HepG2 (cell line): ENCODE measurements around the gene VSIG10L2. TPM values are rescaled to one million over a fixed set of nuclear protein-coding genes. Genes with fewer than 3 reads are reported as not detected.

ENCODE experiments used
- ATAC-seq: fragments of 200-7000 bp; cut with Tn5 transposase; 3 replicates; pipeline ENCODE4 v1.9.1; 2020; ENCODE audit warnings: mild to moderate bottlenecking, moderate library complexity
- BruUV-seq: library from RNA; stranded (reverse); fragments of 400-500 nt; replicated peaks from 2 replicates; lab custom pipeline; 2021; lab: Mats Ljungman, UMichigan
- CTCF ChIA-PET: fragments of 300-600 bp; formaldehyde crosslinking; extraction: SDS; loops from one replicate; lab custom pipeline; 2021; ENCODE audit warnings: low total read pairs, inconsistent platforms, low intra/inter-chr PET ratio; lab: Yijun Ruan, JAX
- POLR2A ChIA-PET: fragments of 350-600 bp; sonication (Branson Sonifier 250); formaldehyde crosslinking; loops from one replicate; lab custom pipeline; 2020; ENCODE audit warnings: antibody characterized with exemption, inconsistent platforms; lab: Yijun Ruan, JAX
- DNase-seq: peaks from one replicate; pipeline ENCODE4 v3.0.0-alpha.2; 2015; ENCODE audit warnings: low spot score
- FAIRE-seq: peaks from 3 replicates; lab custom pipeline; 2011; peaks lifted over from hg19 to GRCh38; lab: Jason Lieb, UNC
- H2AFZ ChIP-seq: one replicate; pipeline ENCODE4 v1.6.1; 2011; ENCODE audit warnings: low read length, inconsistent platforms
- H3K27ac ChIP-seq: fragments of 300-600 bp; 3 replicates; pipeline ENCODE4 v1.8.0; 2011; ENCODE audit warnings: mixed run types, mild to moderate bottlenecking, mixed read lengths, low read length, inconsistent platforms; ENCODE audit not compliant: insufficient read depth; ENCODE audit errors: extremely low read length
- H3K27me3 ChIP-seq, 2 experiments: fragments of 200-600 bp in 1 of 2; 2 replicates in 1 of 2; 3 replicates in 1 of 2; pipeline versions ENCODE4 v1.6.0 to v1.8.0; 2011; ENCODE audit warnings: low read length in 2 of 2, mild to moderate bottlenecking in 2 of 2, moderate library complexity in 2 of 2, inconsistent platforms in 1 of 2; ENCODE audit not compliant: insufficient read depth in 2 of 2, control insufficient read depth in 1 of 2
- H3K36me3 ChIP-seq, 2 experiments: fragments of 200-600 bp in 1 of 2; replicated peaks in 1 of 2; 2 replicates in 1 of 2; 3 replicates in 1 of 2; pipeline versions ENCODE4 v1.5.1 to v1.8.0; 2011; ENCODE audit warnings: low read length in 2 of 2, inconsistent platforms in 1 of 2; ENCODE audit not compliant: insufficient read depth in 2 of 2, control insufficient read depth in 1 of 2
- H3K4me1 ChIP-seq: 2 replicates; pipeline ENCODE4 v1.5.1; 2012; ENCODE audit warnings: low read length, inconsistent platforms; ENCODE audit not compliant: insufficient read depth
- H3K4me2 ChIP-seq: 2 replicates; pipeline ENCODE4 v1.6.0; 2011; ENCODE audit warnings: low read depth, low read length, inconsistent platforms
- H3K4me3 ChIP-seq, 3 experiments: fragments of 200-600 bp in 1 of 3; sonication (generic), shearing (Covaris generic) in 1 of 3; replicated peaks in 1 of 3; 2 replicates each; pipeline ENCODE4 v1.5.1; 2011 to 2016; ENCODE audit warnings: low read length in 3 of 3, inconsistent platforms in 2 of 3, low read depth in 2 of 3, mild to moderate bottlenecking in 2 of 3, control low read depth in 1 of 3, mixed read lengths in 1 of 3; ENCODE audit not compliant: insufficient read depth in 1 of 3
- H3K79me2 ChIP-seq: one replicate; pipeline ENCODE4 v1.6.1; 2011; ENCODE audit warnings: low read length, inconsistent platforms; ENCODE audit not compliant: insufficient read depth
- H3K9ac ChIP-seq: 2 replicates; pipeline ENCODE4 v1.6.0; 2011; ENCODE audit warnings: mild to moderate bottlenecking, low read depth, low read length, inconsistent platforms; ENCODE audit not compliant: insufficient read depth
- H3K9me3 ChIP-seq: 2 replicates; pipeline ENCODE4 v1.5.1; 2012; ENCODE audit warnings: mild to moderate bottlenecking, low read length
- H4K20me1 ChIP-seq: 2 replicates; pipeline ENCODE4 v1.6.0; 2011; ENCODE audit warnings: inconsistent platforms, mild to moderate bottlenecking, low read length, moderate library complexity; ENCODE audit not compliant: insufficient read depth
- CCAR2 ChIP-seq: fragments of 200-400 bp; formaldehyde crosslinking; optimal IDR thresholded peaks from 2 replicates; pipeline ENCODE3; 2018; ENCODE audit warnings: low read depth, mild to moderate bottlenecking, low read length, moderate library complexity
- FOXK1 ChIP-seq: sonication (generic); formaldehyde crosslinking; IDR thresholded peaks from 2 replicates; pipeline ENCODE4 v1.4.0; 2020; ENCODE audit warnings: low read depth, missing genetic modification reagents, borderline replicate concordance
- JARID2 ChIP-seq: sonication (generic); formaldehyde crosslinking; IDR thresholded peaks from 2 replicates; pipeline ENCODE4 v1.8.1; 2023; ENCODE audit warnings: missing genetic modification reagents, inconsistent platforms; ENCODE audit not compliant: insufficient replicate concordance
- PAX8 ChIP-seq: sonication (generic); formaldehyde crosslinking; IDR thresholded peaks from 2 replicates; pipeline ENCODE4 v1.8.0; 2022; ENCODE audit warnings: mild to moderate bottlenecking, missing genetic modification reagents, borderline replicate concordance
- WGBS: methylation state at CpG from one replicate; pipeline ENCODE4 v1.1.6; 2017; ENCODE audit warnings: low lambda C conversion rate; 5-methylcytosine and 5-hydroxymethylcytosine counted together
- in situ Hi-C: cut with HindIII; loops from 2 replicates; pipeline ENCODE4 v1.10.0; 2017; ENCODE audit warnings: low pct_unique_long_range_greater_than_20kb; ENCODE audit not compliant: extremely low pct_ligation_motif_present
- intact Hi-C: fragments of 100-400 bp; cut with micrococcal nuclease; formaldehyde crosslinking; loops from one replicate; pipeline ENCODE4 v1.10.0; 2022; ENCODE audit not compliant: unreplicated experiment
- polyA plus RNA-seq, 8 experiments: library from polyadenylated mRNA; depleted of rRNA in 3 of 8; stranded (reverse) in 7 of 8; unstranded in 1 of 8; fragments of >200 nt; fragmentation: Illumina TruSeq in 4 of 8; extraction: Trizol in 4 of 8; gene quantifications; 2 replicates each; pipeline versions ENCODE4 v1.2.1 to v1.2.3, GENCODE V29; 2011 to 2016; ENCODE audit warnings: low read depth in 4 of 8, missing spikeins in 1 of 8, mixed read lengths in 1 of 8; ENCODE audit not compliant: insufficient read depth in 1 of 8
- total RNA-seq, 5 experiments: library from RNA; depleted of rRNA; stranded (reverse); fragments of >200 nt; fragmentation: Illumina TruSeq; extraction: Trizol; gene quantifications; 2 replicates each; pipeline ENCODE4 v1.2.3, GENCODE V29; 2016; ENCODE audit warnings: low read depth in 1 of 5

Gene VSIG10L2
- total and polyA plus RNA-seq, 2 of the 13 experiments (the other 11 are each of a cell fraction or from before 2014, with no cell fraction given) = 0.21 TPM; not detected in 1

GRCh38 chr11:125953401-125953935 is 7.6 kb downstream of the VSIG10L2 start (continued):
- TF ChIP-seq FOXK1 (CRISPR knock-in tag) = no peak

DNA sequence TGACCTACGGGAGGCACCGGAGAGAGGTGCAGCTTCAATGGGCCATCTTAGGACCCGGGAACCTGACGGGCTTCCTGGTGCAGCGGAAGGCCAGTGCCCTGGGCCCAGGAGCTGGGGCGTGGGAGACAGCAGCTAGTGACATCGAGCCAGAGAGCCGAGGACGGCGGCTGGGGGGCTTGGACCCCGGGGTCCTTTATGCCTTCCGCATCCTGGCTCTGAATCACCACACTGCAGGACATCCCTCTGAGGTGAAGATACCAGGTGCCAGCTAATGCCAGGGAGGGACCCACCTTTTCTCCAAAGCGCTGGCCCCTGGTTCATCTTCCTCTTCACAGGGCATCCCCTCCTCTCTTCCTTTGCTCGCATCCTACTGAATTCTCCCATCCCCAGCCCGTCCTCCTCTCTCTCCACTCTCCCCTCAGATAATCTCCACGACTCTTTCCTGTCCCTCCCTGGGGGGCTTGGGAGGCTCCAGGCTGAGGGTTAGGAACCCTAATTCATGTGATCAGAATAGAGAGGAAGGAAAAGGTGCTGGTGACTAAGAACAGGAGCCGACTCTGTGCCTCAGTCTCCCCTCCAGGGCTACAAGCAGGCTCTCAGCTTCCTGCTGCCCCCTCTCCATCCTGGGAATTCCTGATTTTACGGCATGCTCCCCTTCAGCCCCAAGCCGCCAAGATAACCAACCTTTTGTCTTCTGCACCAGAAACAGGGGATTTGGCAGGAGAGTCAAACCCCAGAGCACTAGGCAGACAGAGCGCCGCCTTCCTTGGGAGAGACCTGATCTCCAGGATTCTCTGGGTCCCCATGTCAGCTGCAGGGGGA is 8.5 kb downstream of the VSIG10L2 start:
- H3K4me3 ChIP-seq = no peak overlapping the region
- no peak overlapping the region for H3K9ac ChIP-seq
- in situ Hi-C loops (no loop called here), intact Hi-C loops (no loop called here)
- no peaks in the 10 kb centered on the region for H4K20me1 ChIP-seq
- CTCF ChIA-PET = no interaction called here
- POLR2A ChIA-PET = no interaction called here
- no peak for DNase-seq
- H3K36me3 ChIP-seq = peaks cover 0 to 16% of the 10 kb centered on the region in 2 experiments; a peak in 1 of 5 replicates
- H3K4me1 ChIP-seq = peaks cover 9% of the 10 kb centered on the region
- no peak overlapping the region for H3K27ac ChIP-seq
- FAIRE-seq = no peak
- no peak overlapping the region for H3K4me2 ChIP-seq
- H3K27me3 ChIP-seq = no peaks in the 10 kb centered on the region
- BruUV-seq = no TSS peak
- H2AFZ ChIP-seq = no peak overlapping the region
- TF ChIP-seq JARID2 (CRISPR knock-in tag) (no peak), CCAR2 (no peak), PAX8 (CRISPR knock-in tag) (no peak)
- ATAC-seq = no peak
- no peaks in the 10 kb centered on the region for H3K79me2 ChIP-seq
- 97% methylated on average over 14 of the region's 21 CpGs for WGBS
- no peaks in the 10 kb centered on the region for H3K9me3 ChIP-seq
